Thoracic aorta (tissue), 2 donors: ENCODE results near the gene MYO5B. TPM values are rescaled to one million over a fixed set of nuclear protein-coding genes. Genes with fewer than 3 reads are reported as not detected.

ENCODE experiments used
- ATAC-seq: fragments of 150-250 bp; one replicate; pipeline ENCODE4 v1.8.0; 2017; ENCODE audit warnings: low read depth; ENCODE audit not compliant: insufficient number of reproducible peaks, low FRiP score
- DNase-seq: peaks from one replicate; pipeline ENCODE4 v3.0.0-alpha.2; 2020; ENCODE audit warnings: low spot score
- H3K27ac ChIP-seq, 2 donors: fragments of 200-600 bp; sonication (generic); 1 replicate in 1 of 2; 2 replicates in 1 of 2; pipeline ENCODE4 v1.5.1; 2016; ENCODE audit warnings: mild to moderate bottlenecking in 2 of 2, moderate library complexity in 2 of 2
- H3K27me3 ChIP-seq: fragments of 200-600 bp; sonication (generic); replicated peaks from 2 replicates; pipeline ENCODE4 v1.6.0; 2016; ENCODE audit warnings: mild to moderate bottlenecking; ENCODE audit not compliant: insufficient read depth
- H3K36me3 ChIP-seq: fragments of 200-600 bp; sonication (generic); one replicate; pipeline ENCODE4 v1.5.1; 2016
- H3K4me1 ChIP-seq, 2 donors: fragments of 200-600 bp; sonication (generic); 1 replicate in 1 of 2; 2 replicates in 1 of 2; pipeline versions ENCODE4 v1.5.1 to v1.6.0; 2016; ENCODE audit warnings: low read depth in 2 of 2, mild to moderate bottlenecking in 1 of 2; ENCODE audit not compliant: control insufficient read depth in 1 of 2
- H3K4me3 ChIP-seq: fragments of 200-600 bp; sonication (generic); 2 replicates; pipeline ENCODE4 v1.5.1; 2016; ENCODE audit warnings: mild to moderate bottlenecking
- H3K9me3 ChIP-seq: fragments of 200-600 bp; sonication (generic); 2 replicates; pipeline ENCODE4 v1.5.1; 2016
- CTCF ChIP-seq: fragments of 200-600 bp; sonication (generic); IDR thresholded peaks from one replicate; pipeline ENCODE4 v1.5.1; 2019; ENCODE audit warnings: antibody characterized with exemption
- total RNA-seq, 2 donors: library from RNA; depleted of rRNA; stranded (reverse); fragments of >200 nt; gene quantifications; one replicate each; pipeline versions ENCODE4 v1.1.0 to v1.2.3, GENCODE V29; 2016

MYO5B gene
- total RNA-seq, 2 donors from 2014 or later, result 8.3 to 13.5 TPM

DNA sequence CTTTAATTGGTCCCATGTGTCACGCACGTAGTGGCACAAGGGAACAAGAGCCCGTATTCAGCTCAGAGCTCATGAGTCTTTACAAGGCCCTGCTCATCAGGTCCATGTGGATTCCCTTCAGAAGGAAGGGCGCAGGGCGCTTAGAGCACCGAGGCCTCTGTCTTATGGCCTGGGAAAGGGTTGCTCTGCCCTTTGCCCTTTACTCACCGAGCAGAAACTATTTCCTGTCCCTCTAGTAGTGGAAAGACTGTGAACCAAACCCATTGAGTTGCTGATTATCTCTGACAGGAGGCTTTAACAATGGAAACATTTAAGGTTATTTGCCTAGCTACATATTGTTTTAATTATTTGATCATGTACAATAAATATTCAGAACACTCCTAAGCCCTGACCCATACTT lies 279.6 kb downstream of the MYO5B start:
- TF ChIP-seq CTCF, result no peak
- Histone ChIP-seq H3K36me3 (no peaks in the 10 kb centered on the region), H3K4me3 (no peak overlapping the region), H3K27ac (no peak overlapping the region), H3K27me3 (no peaks in the 10 kb centered on the region), H3K9me3 (no peaks in the 10 kb centered on the region), H3K4me1 (no peaks in the 10 kb centered on the region)
- no peak for DNase-seq
- ATAC-seq, result no peak

DNA sequence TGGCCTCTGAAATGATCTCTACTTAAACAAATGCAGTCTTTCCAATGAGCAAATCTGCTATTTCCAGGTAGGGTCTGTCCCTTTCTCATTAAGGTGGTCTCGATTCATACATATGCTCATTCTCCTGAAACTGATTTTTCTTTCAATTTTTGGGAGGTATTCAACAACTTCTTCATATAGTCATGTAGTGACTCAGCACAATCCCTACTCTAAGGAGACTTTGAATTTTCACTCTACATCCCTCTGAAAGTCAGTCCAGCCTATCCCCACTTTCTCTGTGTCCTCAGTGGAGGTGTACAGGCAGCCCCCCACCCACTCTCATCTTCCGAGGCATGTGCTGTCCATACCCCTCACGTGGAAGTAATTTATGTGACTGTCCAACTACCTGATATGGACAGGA lies 281.7 kb downstream of the MYO5B start:
- no peak overlapping the region for H3K4me3 ChIP-seq
- H3K4me1 ChIP-seq, result no peaks in the 10 kb centered on the region
- H3K36me3 ChIP-seq, result no peaks in the 10 kb centered on the region
- no peak overlapping the region for H3K27ac ChIP-seq
- ATAC-seq, result no peak
- DNase-seq, result no peak
- H3K27me3 ChIP-seq, result no peaks in the 10 kb centered on the region
- TF ChIP-seq CTCF, result no peak
- H3K9me3 ChIP-seq, result no peaks in the 10 kb centered on the region

- Histone ChIP-seq H3K27me3 (no peaks in the 10 kb centered on the region), H3K4me1 (no peaks in the 10 kb centered on the region), H3K27ac (no peak overlapping the region), H3K4me3 (no peak overlapping the region), H3K9me3 (no peaks in the 10 kb centered on the region), H3K36me3 (no peaks in the 10 kb centered on the region)
- DNase-seq (no peak), ATAC-seq (no peak)
- TF ChIP-seq CTCF, result no peak
Measured at GRCh38 chr18:49911427-49911826, 283.5 kb downstream of the MYO5B start.

GRCh38 chr18:49910986-49911385 lies 284.0 kb downstream of the MYO5B start:
- TF ChIP-seq CTCF, result no peak
- no peak overlapping the region for H3K4me3 ChIP-seq
- H3K27ac ChIP-seq, result no peak overlapping the region
- ATAC-seq (no peak), DNase-seq (no peak)
- no peaks in the 10 kb centered on the region for H3K9me3 ChIP-seq
- no peaks in the 10 kb centered on the region for H3K27me3 ChIP-seq
- H3K36me3 ChIP-seq, result no peaks in the 10 kb centered on the region
- H3K4me1 ChIP-seq, result no peaks in the 10 kb centered on the region

DNA sequence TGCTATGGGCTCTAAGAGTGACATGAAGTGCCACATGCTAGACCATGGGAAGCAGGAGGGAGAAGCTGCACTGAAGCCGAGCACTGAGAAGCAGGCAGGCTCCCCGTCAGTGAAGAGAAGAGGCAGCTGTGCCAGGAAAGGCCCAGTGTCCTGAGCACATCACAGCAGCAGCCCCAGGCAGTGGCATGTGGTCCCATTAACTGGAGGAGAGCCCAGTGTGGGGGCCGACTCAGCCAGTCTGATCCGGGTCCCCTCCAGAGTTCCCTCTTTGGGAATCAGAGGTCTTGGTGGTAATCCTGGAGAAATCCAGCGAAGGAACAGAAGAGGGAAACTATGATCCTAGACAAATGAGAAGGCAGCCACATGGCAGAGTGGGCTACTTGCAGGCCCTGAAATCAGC lies 284.9 kb downstream of the MYO5B start:
- Histone ChIP-seq H3K4me1 (no peaks in the 10 kb centered on the region), H3K27ac (no peak overlapping the region), H3K4me3 (no peak overlapping the region), H3K27me3 (no peaks in the 10 kb centered on the region), H3K36me3 (no peaks in the 10 kb centered on the region), H3K9me3 (no peaks in the 10 kb centered on the region)
- ATAC-seq (no peak), DNase-seq (no peak)
- TF ChIP-seq CTCF, result no peak
